ENCODE measurements around the gene TOPBP1. TPM values are rescaled to one million over a fixed set of nuclear protein-coding genes. Genes with fewer than 3 reads are reported as not detected.
"Not testable (repeated sequence)": the region's sequence is repeated elsewhere in the genome, so short reads cannot be mapped to it uniquely, and the experiment has no call there.

TOPBP1 gene
- total RNA-seq, 1 experiment from 2014 or later: 66.9 TPM

- DNase-seq (ENCODE audit: low read depth): no peak
These were observed 12.7 kb upstream of the TOPBP1 start for GRCh38 chr3:133674290-133674919.

DNA sequence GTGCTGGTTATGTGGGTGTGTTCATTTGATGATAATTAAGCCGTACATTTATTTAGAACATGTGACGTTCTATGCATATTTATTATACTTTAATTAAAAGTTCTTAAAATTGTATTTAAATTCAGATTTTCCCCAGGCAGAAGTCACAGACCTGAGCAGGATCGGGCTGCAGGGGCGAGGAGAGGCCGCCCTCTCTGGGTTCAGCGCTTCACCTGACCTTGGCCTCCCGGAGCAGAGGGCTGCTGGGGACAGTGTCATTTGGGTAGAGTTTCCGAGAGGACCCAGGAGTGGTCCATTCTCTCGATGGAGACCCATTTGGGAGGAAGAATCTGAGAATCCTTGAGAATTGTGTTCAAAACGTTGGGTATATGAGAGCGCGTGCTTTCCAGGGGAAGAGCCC is 12.0 kb upstream of the TOPBP1 start:
- no peak for DNase-seq (ENCODE audit: low read depth)

- no peak for DNase-seq (ENCODE audit: low read depth)
These were observed 10.7 kb upstream of the TOPBP1 start for GRCh38 chr3:133672461-133672860.

DNA sequence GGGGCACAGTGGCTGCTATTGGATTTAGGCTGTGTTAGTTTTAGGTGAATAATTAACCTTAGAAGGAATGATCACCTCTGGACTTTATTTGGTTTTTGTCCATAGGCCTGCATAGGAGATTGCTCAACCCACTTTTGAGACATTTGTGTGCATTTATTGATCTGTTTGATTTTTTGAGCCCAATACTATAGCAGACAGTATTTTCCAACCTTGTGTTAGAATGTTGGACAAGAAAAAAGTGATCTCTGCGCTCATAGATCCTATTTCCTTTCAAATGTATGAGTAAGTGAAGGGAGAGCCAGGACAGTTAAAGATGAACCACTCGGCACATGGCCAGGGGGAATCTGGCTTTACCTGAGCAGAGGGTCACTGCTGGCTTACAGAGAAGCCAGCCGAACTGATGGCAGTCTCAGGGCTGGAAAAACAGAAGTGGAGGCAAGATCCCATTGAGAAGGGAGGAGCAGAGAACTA is 8.8 kb upstream of the TOPBP1 start:
- DNase-seq (ENCODE audit: low read depth): no peak

- DNase-seq (ENCODE audit: low read depth): no peak
These were observed 8.3 kb upstream of the TOPBP1 start for GRCh38 chr3:133669949-133670524.

DNA sequence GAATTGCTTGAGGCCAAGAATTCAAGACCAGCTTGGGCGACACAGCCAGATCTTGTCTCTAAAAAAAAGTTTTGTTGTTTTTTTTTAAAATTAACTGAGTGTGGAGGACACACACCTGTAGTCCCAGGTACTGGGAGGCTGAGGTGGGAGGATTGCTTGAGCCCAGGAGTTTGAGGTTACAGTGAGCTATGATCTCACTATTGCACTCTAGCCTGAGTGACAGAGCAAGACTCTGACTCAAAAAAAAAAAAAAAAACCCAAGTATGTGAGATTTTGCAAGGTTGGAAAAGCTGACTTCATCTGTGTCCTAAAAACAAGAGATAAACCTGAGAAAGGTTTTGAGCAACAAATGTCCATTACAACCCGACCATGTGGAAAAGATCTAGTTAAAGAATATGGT is 5.4 kb upstream of the TOPBP1 start:
- DNase-seq (ENCODE audit: low read depth): no peak

- DNase-seq (ENCODE audit: low read depth): not testable (repeated sequence)
These were observed 3.4 kb upstream of the TOPBP1 start for GRCh38 chr3:133665188-133665587.

DNA sequence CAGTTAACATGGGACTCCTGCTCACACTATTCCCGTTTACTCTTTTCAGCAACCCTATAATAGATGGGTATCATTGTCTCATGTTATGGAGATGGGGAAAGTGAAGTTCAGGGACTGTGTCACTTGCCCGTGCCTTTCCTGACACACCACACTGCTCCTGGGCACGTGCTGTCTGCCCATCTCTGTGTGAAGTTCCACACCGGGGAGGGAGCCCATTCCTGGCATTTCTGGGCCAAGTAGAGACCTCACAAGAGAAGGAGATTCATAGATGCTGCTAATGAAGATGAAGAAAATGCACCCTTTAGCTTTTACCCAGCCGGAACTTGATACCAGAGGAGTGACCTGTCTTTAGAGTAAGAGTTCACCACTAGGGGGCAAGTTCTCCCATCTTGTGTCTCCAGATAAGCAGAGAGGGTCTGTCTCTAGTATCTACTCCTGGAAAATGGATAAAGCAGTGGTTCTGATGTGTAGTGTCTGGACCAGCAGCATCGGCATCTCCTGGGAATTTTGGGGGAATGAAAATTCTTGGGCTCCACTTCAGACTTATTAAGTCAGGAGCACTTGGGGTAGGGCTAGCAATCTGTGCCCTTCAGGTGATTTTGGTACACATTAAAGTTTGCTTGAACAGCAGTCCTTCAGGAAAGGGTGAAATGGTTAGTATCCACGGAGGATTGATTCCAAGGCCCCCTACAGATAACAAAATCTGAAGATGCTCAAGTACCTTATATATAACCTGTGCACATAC is 2.0 kb upstream of the TOPBP1 start:
- DNase-seq (ENCODE audit: low read depth): peak; percentile 71

DNA sequence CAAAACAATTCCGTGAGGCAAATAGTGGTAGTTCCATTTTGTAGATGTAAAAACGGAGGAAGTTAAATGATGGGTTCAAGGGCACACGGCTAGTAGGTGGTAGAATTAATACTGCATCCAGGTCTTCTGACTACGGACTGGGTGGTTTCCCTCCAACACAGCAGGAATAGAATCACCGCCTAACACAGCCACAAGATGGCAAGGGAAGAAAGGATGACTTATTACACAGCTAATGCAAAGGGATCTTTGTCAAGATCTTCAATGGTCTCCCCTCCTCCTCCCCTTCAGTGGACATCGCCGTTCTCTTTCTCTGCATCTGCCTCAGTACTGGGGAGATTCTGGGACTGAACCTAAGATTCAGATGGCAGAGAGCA is 524 bp upstream of the TOPBP1 start:
- DNase-seq (ENCODE audit: low read depth): peak; percentile 56

DNA sequence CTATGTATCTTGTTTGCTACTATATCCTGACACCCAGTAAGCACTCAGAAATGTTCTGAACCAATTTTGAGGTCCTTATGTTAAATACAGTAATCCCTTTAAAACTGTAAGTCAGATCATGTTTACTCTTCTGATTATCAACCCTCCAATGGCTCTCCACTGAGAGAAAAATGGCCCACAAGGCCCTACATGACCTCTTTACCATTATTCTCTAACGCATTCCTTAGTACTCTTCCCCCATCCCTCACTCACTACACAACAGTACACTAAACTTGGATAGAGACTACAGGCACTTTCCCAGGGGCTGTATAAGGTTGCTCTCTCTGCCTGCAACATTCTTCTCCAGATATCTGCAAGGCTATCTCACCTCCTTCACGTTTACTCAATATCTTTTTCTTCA is 1.9 kb downstream of the TOPBP1 start:
- DNase-seq (ENCODE audit: low read depth): no peak

- no peak for DNase-seq (ENCODE audit: low read depth)
These were observed 5.8 kb downstream of the TOPBP1 start for GRCh38 chr3:133655731-133656515.

GRCh38 chr3:133649486-133650068 is 12.2 kb downstream of the TOPBP1 start:
- no peak for DNase-seq (ENCODE audit: low read depth)

GRCh38 chr3:133644768-133645167 is 17.0 kb downstream of the TOPBP1 start:
- peak; percentile 73 for DNase-seq (ENCODE audit: low read depth)

DNA sequence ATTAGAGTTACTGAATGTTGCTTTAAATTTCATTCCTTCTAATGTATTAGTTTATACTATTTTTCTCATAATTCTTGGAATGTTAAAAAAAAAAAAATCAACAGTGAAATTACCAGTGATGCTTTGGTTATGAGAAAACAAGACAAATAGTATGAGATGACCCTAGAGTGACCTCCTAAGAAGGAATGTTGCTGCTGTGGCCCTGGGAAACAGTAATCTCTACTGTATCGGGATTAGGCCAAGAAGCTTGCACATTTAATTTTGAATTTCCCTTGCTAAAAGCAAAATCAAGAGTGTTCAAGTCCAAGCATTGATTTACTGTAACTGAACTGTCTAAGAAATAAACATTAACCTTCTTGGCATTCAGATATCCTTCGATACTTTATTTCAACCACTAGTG is 18.1 kb downstream of the TOPBP1 start:
- DNase-seq (ENCODE audit: low read depth): no peak

DNA sequence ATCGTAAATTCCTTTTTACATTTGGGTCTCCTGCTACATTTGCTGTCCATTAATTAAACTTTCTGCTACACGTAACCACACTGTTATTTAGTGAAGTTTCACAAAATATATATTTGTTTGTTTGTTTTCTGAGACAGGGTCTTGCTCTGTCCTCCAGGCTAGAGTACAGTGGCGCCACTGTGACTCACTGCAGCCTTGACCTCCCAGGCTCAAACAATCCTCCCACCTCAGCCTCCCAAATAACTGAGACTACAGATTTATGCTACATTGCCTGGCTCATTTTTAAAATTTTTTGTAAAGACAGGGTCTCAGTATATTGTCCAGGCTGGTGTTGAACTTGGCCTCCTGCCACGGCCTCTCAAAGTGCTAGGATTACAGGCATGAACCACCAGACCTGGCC is 20.5 kb downstream of the TOPBP1 start:
- DNase-seq (ENCODE audit: low read depth): no peak

GRCh38 chr3:133633439-133633838 is 28.3 kb downstream of the TOPBP1 start:
- DNase-seq (ENCODE audit: low read depth): no peak

DNA sequence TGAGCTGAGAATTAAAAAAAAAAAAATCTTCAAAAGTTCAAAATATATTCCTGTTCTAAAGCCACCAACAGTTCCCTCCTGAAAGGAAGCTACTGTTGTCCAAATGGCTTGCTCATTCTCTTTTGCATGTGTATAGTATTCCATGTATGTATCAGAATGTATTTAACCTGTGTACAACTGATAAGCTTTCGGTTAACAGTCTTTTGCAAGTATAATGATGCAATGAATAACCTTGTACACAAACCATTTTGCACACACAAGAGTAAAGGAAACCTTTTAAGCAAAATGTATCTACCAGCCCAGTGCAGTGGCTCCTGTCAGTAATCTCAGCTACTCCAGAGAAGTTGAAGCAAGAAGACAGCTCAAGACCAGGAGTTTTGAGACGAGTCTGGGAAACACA is 32.6 kb downstream of the TOPBP1 start:
- DNase-seq (ENCODE audit: low read depth): no peak

DNA sequence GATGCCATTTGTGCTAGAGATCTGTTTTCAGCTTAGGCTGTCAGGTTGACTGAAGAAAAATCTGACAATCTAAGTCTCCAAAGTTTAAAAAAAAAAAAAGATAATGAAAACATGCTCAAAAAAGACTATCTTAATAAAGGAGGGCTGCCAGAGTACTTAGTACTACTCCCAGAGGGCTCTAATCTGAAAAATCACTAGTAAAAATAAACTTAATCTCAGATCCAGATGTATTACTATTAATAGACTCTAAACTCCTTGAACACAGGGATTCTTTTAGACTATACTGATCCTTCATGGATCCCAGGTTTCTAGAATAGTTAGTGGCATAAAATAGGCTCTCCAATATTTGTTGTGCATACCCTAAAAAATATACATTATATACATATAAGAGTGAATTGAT is 34.0 kb downstream of the TOPBP1 start:
- DNase-seq (ENCODE audit: low read depth): no peak

DNA sequence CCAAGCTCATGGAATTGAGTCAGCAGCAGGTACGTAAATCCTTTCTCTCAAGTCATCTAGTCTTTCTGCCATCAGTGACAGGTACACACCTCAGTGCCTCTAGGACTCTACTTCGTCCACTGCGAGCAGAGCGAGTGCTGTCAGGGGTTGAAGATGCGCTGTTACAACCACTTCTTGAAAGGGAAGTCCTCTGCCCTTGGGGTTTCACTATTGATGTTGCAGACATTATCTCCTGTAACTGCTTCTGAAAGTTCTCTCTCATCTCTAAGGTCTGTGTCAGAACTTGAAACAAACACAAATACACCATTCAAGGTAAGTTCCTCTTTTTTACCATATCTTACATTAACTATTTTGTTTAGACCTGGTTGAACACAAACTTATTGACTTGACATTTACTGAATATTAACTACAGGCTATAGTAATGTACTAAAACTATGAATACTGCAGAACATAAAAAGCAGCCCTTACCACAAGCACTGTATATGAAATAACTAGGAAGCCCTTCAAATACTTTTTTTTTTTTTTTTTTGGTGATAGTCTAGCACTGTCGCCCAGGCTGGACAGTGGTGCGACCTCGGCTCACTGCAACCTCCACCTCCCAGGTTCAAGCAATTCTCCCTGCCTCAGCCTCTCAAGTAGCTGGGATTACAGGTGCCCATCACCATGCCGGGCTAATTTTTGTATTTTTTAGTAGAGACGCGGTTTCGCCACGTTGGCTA is 41.5 kb downstream of the TOPBP1 start:
- no peak for DNase-seq (ENCODE audit: low read depth)

- no peak for DNase-seq (ENCODE audit: low read depth)
These were observed 50.2 kb downstream of the TOPBP1 start for GRCh38 chr3:133611534-133611933.

DNA sequence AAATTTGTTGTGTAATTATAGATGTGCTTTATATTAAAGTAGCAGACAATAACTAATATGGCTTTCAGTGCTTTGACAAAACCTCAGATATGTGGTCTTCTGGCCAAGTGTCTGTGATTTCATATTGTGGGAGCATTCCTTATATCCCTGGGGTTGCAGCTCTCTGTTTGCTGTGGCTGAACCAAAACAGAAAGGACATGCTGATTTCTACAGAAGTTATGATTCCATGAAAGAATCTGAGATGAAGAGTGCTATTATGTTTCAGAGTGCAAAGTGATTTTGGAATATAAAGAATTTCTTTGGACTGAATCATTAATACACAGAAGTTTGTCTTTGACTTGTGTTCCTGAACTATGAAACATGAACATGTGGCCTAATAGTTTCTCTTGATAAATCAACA is 51.7 kb downstream of the TOPBP1 start:
- DNase-seq (ENCODE audit: low read depth): no peak
